ENCODE results near the gene CDK18.

CDK18 gene

GRCh38 chr1:205505076-205505729 lies 734 bp downstream of the CDK18 start:
- DNase-seq (ENCODE audit: low spot score): peak; percentile 68

GRCh38 chr1:205505791-205506190 lies 1.3 kb downstream of the CDK18 start:
- no peak for DNase-seq (ENCODE audit: low spot score)

GRCh38 chr1:205506409-205507200 lies 2.1 kb downstream of the CDK18 start:
- DNase-seq (ENCODE audit: low spot score): no peak

- DNase-seq (ENCODE audit: low spot score): no peak
Observed at GRCh38 chr1:205508227-205508714, 3.8 kb downstream of the CDK18 start.

- DNase-seq (ENCODE audit: low spot score): no peak
Observed at GRCh38 chr1:205510308-205510950, 6.0 kb downstream of the CDK18 start.

- no peak for DNase-seq (ENCODE audit: low spot score)
Observed at GRCh38 chr1:205510951-205511330, 6.5 kb downstream of the CDK18 start.

GRCh38 chr1:205512059-205513045 lies 7.9 kb downstream of the CDK18 start:
- no peak for DNase-seq (ENCODE audit: low spot score)

GRCh38 chr1:205513774-205514173 lies 9.3 kb downstream of the CDK18 start:
- DNase-seq (ENCODE audit: low spot score): no peak

GRCh38 chr1:205514211-205515142 lies 10.0 kb downstream of the CDK18 start:
- DNase-seq (ENCODE audit: low spot score): no peak

- no peak for DNase-seq (ENCODE audit: low spot score)
Observed at GRCh38 chr1:205515781-205516253, 11.3 kb downstream of the CDK18 start.

GRCh38 chr1:205516362-205516761 lies 11.9 kb downstream of the CDK18 start:
- no peak for DNase-seq (ENCODE audit: low spot score)

- no peak for DNase-seq (ENCODE audit: low spot score)
Observed at GRCh38 chr1:205517288-205517687, 12.8 kb downstream of the CDK18 start.

- DNase-seq (ENCODE audit: low spot score): no peak
Observed at GRCh38 chr1:205517763-205518162, 13.3 kb downstream of the CDK18 start.

- no peak for DNase-seq (ENCODE audit: low spot score)
Observed at GRCh38 chr1:205518661-205519540, 14.4 kb downstream of the CDK18 start.

- DNase-seq (ENCODE audit: low spot score): no peak
Observed at GRCh38 chr1:205519541-205520131, 15.2 kb downstream of the CDK18 start.

GRCh38 chr1:205520709-205521108 lies 16.2 kb downstream of the CDK18 start:
- no peak for DNase-seq (ENCODE audit: low spot score)

- no peak for DNase-seq (ENCODE audit: low spot score)
Observed at GRCh38 chr1:205521686-205522085, 17.2 kb downstream of the CDK18 start.

GRCh38 chr1:205522692-205523091 lies 18.2 kb downstream of the CDK18 start:
- no peak for DNase-seq (ENCODE audit: low spot score)

GRCh38 chr1:205523261-205523890 lies 18.9 kb downstream of the CDK18 start:
- no peak for DNase-seq (ENCODE audit: low spot score)

All from ecto neural progenitor cell (in vitro differentiated cells).